ENCODE measurements around the gene DDX31. TPM values are rescaled to one million over a fixed set of nuclear protein-coding genes. Genes with fewer than 3 reads are reported as not detected.

The DDX31 gene
- polyA plus RNA-seq, 1 donor, result 12.3 TPM

DNA sequence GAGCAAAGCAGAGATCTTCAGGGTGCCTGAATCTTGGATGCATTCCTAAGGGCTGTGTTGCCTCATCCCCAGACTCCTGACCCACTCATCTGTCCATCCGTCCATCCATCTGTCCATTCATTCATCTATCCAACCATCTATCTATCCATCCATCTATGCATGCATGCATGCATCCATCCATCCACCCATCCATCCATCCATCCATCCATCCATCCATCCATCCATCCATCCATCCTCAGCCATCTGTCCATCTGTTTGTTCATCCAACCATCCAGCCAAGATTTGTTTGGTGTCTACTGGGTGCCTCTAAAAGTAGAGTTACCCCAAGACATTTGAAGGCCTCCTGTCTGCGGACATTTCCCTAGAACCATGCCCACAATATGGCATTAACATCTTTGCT is 115.0 kb downstream of the DDX31 start:
- no peak overlapping the region for H3K27ac ChIP-seq (ENCODE audit: low read length)
- no peak for DNase-seq
- H3K27me3 ChIP-seq (ENCODE audit: control insufficient read depth, insufficient read depth, low read length), result peaks cover 32% of the 10 kb centered on the region
- no peaks in the 10 kb centered on the region for H3K36me3 ChIP-seq (ENCODE audit: control insufficient read depth, insufficient read depth, low read length)
- 80% methylated on average over 1 of the region's 2 CpGs for WGBS (ENCODE audit: insufficient coverage, low lambda C conversion rate)
- no peak overlapping the region for H3K4me3 ChIP-seq (ENCODE audit: low read length)
- no peaks in the 10 kb centered on the region for H3K9me3 ChIP-seq (ENCODE audit: control insufficient read depth, low read depth, low read length)
- peaks cover 14% of the 10 kb centered on the region for H3K4me1 ChIP-seq (ENCODE audit: control insufficient read depth, insufficient read depth, low read length)

DNA sequence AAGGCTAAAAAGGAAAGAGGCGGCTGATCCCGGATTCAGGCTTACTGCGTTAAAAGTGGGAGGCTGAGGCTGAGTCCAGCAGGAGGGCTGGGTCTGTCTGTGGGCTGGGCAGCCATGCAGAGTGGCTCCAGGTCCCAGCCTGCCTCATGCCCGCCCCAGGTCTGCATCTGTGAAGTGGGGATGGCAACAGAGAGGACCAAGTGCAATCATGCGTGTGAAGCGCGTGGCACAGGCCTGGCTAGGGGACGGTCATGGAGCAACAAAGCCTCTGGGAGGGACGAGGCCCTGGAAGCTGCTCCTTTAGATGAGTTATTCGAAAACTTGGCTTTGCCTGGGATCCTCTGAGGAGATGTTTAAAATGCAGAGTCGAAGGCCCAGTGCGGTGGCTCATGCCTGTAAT is 117.7 kb downstream of the DDX31 start:
- Histone ChIP-seq H3K9me3 (ENCODE audit: control insufficient read depth, low read depth, low read length) (no peaks in the 10 kb centered on the region), H3K4me1 (ENCODE audit: control insufficient read depth, insufficient read depth, low read length) (peaks cover 15% of the 10 kb centered on the region), H3K36me3 (ENCODE audit: control insufficient read depth, insufficient read depth, low read length) (no peaks in the 10 kb centered on the region), H3K4me3 (ENCODE audit: low read length) (no peak overlapping the region), H3K27me3 (ENCODE audit: control insufficient read depth, insufficient read depth, low read length) (peaks cover 30% of the 10 kb centered on the region), H3K27ac (ENCODE audit: low read length) (peak overlapping the region; percentile 77)
- WGBS (ENCODE audit: insufficient coverage, low lambda C conversion rate), result no CpG with 5 or more reads among the region's 12 CpGs
- no peak for DNase-seq

DNA sequence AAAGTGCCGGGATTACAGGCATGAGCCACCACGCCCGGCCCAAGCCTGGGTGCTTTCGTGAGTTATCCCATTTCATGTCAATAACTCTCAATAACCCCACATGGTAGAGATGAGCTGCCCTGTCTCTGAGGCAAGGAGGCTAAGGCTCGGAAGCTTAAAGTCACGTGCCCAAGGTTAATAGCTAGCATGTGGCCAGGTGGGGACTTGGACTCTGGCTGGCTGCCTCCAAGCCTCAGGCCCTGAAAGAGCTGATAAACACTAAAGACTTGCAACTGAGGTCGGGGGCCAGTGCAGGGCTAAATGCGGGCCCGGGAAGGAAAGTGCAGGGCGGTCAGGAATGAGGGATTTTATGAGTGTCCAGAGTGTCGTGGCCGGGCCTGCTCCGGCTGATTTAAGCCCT is 118.2 kb downstream of the DDX31 start:
- peak; percentile 87 to 93 for DNase-seq
- no peaks in the 10 kb centered on the region for H3K36me3 ChIP-seq (ENCODE audit: control insufficient read depth, insufficient read depth, low read length)
- peak overlapping the region; percentile 77 for H3K27ac ChIP-seq (ENCODE audit: low read length)
- no CpG with 5 or more reads among the region's 13 CpGs for WGBS (ENCODE audit: insufficient coverage, low lambda C conversion rate)
- H3K4me1 ChIP-seq (ENCODE audit: control insufficient read depth, insufficient read depth, low read length), result peaks cover 20% of the 10 kb centered on the region
- no peaks in the 10 kb centered on the region for H3K9me3 ChIP-seq (ENCODE audit: control insufficient read depth, low read depth, low read length)
- H3K4me3 ChIP-seq (ENCODE audit: low read length), result no peak overlapping the region
- peaks cover 28% of the 10 kb centered on the region for H3K27me3 ChIP-seq (ENCODE audit: control insufficient read depth, insufficient read depth, low read length)

DNA sequence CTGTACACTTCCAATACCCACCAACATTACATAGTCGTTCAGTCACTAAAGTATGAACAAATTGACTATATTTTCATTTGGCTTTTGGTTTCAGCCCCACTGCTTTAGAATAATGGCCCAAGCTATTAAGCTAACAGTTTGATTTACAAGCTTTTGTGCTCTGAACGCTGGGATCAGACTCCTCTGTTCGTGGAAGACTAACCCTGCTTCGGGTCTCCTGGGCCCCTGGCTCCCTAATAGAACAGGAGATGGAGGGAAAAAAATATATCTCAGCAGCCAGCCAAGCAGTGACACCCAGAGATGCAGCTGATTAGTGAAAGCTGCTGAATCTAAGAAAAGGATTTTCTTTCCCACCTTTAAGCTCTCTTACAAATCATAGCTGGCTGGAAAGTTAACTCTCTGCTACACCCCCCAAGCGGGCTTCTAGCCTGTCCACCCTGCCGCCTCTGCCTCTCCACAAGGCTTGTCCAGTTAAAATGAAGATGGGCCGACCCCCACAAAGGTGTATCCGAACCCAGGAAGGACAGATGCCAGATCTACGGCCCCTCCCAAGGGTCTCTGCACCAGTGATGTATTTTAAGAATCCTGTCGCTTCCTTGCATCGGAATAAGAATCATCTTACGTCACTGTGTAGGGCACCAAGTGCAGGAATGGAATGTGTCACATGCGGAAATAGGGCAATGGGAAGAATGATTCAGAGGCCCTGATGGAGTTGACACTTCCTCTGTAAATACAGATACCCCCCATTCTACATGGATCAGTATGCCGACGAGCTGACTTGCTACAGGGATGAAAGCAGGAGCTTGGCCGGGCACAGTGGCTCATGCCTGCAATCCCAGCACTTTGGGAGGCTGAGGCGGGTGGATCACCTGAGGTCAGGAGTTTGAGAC is 120.8 kb downstream of the DDX31 start:
- Histone ChIP-seq H3K36me3 (ENCODE audit: control insufficient read depth, insufficient read depth, low read length) (no peaks in the 10 kb centered on the region), H3K27me3 (ENCODE audit: control insufficient read depth, insufficient read depth, low read length) (peaks cover 39% of the 10 kb centered on the region), H3K27ac (ENCODE audit: low read length) (no peak overlapping the region), H3K4me1 (ENCODE audit: control insufficient read depth, insufficient read depth, low read length) (peaks cover 26% of the 10 kb centered on the region), H3K4me3 (ENCODE audit: low read length) (no peak overlapping the region), H3K9me3 (ENCODE audit: control insufficient read depth, low read depth, low read length) (no peaks in the 10 kb centered on the region)
- DNase-seq, result no peak
- no CpG with 5 or more reads among the region's 17 CpGs for WGBS (ENCODE audit: insufficient coverage, low lambda C conversion rate)

DNA sequence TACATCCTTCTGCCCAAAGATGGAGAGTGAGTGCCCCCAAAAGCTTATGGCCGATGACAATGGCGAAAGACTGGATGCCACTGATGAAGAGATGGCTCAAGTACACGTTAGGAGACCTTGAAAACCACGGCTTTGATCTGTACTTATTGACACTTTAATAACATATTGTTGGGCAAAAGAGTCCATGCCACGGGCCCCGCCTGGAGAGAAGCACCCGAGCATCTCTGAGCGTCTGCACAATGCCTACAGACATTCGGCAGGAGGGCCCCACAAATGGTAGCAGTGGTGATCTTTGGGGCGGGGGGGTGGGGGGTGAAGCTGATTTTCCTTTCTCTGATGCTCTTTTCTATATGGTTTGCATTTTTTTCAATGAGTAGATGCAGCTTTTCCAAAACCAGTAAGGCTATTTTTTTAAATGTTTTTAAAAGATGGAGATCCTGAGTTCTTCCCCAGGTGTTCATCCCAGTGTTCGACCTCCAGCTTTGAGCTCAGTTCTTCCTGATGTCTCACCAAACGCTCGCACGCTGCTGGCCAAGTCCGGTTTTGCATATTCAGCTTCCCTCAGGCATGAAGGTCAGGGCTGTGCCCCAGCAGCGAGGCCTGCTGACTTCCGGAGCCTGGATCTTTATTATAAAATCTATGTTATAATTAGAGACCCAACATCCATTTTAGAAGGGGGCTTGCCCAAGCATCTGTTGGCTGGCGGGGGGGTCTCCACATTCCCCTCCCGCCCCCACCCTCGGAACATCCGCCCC is 121.6 kb downstream of the DDX31 start:
- Histone ChIP-seq H3K9me3 (ENCODE audit: control insufficient read depth, low read depth, low read length) (no peaks in the 10 kb centered on the region), H3K36me3 (ENCODE audit: control insufficient read depth, insufficient read depth, low read length) (no peaks in the 10 kb centered on the region), H3K27ac (ENCODE audit: low read length) (no peak overlapping the region), H3K27me3 (ENCODE audit: control insufficient read depth, insufficient read depth, low read length) (peaks cover 43% of the 10 kb centered on the region), H3K4me3 (ENCODE audit: low read length) (no peak overlapping the region), H3K4me1 (ENCODE audit: control insufficient read depth, insufficient read depth, low read length) (peaks cover 26% of the 10 kb centered on the region)
- no CpG with 5 or more reads among the region's 21 CpGs for WGBS (ENCODE audit: insufficient coverage, low lambda C conversion rate)
- DNase-seq, result no peak

DNA sequence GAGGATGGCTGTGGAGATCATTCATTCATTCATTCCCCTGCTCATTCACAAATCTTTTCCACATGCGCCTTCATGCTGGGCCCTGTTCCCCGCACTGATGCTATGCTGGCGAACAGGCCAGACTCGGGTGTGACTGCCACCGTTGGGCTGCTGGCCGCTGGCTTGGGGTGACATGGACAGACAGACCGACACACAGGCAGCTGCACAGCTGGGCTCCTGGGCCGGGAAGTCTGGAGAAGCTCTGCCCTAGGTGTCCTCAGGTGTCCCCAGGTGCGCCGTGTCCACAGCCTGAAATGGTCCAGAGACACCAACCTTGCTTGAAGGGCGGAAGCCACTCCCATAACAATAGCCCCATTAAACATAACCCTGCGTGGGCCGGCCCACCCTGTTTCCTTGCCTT is 122.3 kb downstream of the DDX31 start:
- WGBS (ENCODE audit: insufficient coverage, low lambda C conversion rate), result no CpG with 5 or more reads among the region's 13 CpGs
- no peak overlapping the region for H3K27ac ChIP-seq (ENCODE audit: low read length)
- H3K4me3 ChIP-seq (ENCODE audit: low read length), result no peak overlapping the region
- H3K9me3 ChIP-seq (ENCODE audit: control insufficient read depth, low read depth, low read length), result no peaks in the 10 kb centered on the region
- H3K4me1 ChIP-seq (ENCODE audit: control insufficient read depth, insufficient read depth, low read length), result peaks cover 26% of the 10 kb centered on the region
- peaks cover 44% of the 10 kb centered on the region for H3K27me3 ChIP-seq (ENCODE audit: control insufficient read depth, insufficient read depth, low read length)
- H3K36me3 ChIP-seq (ENCODE audit: control insufficient read depth, insufficient read depth, low read length), result no peaks in the 10 kb centered on the region
- no peak for DNase-seq

DNA sequence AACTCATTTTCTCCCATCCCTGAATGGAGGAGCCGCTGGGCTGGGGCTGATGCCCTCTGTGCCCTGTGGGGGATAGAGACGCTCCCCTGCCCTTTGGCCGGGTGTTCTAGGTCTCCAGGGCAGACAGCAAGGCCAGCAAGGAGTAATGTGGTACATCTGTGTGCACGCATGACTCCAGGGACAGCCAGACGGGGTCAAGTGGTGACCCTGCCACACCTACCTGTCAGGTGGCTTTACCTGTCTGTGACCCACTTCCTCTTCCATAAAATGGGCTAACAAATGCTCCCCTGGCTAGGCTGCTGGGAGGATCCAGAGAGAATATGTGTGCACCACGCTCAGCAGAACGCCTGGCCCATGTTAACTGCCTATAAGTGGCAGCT is 122.7 kb downstream of the DDX31 start:
- no peaks in the 10 kb centered on the region for H3K36me3 ChIP-seq (ENCODE audit: control insufficient read depth, insufficient read depth, low read length)
- peaks cover 23% of the 10 kb centered on the region for H3K4me1 ChIP-seq (ENCODE audit: control insufficient read depth, insufficient read depth, low read length)
- H3K4me3 ChIP-seq (ENCODE audit: low read length), result no peak overlapping the region
- no CpG with 5 or more reads among the region's 7 CpGs for WGBS (ENCODE audit: insufficient coverage, low lambda C conversion rate)
- H3K27me3 ChIP-seq (ENCODE audit: control insufficient read depth, insufficient read depth, low read length), result peaks cover 44% of the 10 kb centered on the region
- no peak overlapping the region for H3K27ac ChIP-seq (ENCODE audit: low read length)
- no peaks in the 10 kb centered on the region for H3K9me3 ChIP-seq (ENCODE audit: control insufficient read depth, low read depth, low read length)
- peak in 1 of 2 donors; percentile 48 for DNase-seq

DNA sequence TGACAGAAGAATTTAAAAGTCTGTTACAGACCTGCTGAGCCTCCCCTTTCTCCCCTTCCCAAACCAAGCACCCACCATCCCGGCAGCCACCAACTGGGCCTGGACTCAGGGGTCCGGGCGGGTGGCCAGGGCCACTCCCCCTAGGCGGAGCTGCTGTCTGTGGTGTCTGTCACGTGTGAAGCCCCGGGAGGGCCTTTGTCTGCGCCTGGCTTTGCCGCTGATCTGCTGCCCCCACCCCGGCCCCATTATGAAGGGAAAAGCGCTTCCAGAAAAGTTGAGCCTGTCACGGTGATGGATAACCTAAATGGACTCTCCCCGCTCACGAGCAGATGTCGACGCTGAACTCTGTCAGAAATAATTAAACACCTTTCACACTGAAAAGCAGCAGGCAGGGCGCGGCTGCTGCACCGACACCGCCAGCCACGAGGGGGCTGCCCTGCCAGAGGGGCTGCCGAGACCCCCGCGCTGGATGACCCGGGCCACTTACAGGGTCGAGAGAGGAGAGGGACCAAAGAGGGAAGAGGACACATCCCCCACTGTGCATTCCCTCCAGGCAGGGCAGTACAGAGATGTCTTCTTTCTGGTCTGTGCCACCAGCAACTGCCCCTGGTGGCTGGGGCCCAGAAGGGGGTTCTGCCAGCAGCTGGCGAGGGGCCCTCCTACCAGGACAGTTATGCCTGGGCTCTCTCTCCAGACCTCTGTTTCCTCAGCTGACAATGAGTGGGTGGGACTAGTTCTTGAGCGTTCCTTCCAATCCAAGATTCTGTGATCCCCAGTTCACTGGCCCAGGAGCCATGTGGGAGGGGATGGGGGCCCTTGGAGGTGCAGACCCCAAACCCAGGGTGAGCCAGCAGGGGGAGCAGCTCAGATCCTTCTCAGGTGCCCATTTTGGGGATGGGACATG is 123.4 kb downstream of the DDX31 start:
- Histone ChIP-seq H3K4me3 (ENCODE audit: low read length) (no peak overlapping the region), H3K27me3 (ENCODE audit: control insufficient read depth, insufficient read depth, low read length) (peaks cover 44% of the 10 kb centered on the region)
- no CpG with 5 or more reads among the region's 27 CpGs for WGBS (ENCODE audit: insufficient coverage, low lambda C conversion rate)

DNA sequence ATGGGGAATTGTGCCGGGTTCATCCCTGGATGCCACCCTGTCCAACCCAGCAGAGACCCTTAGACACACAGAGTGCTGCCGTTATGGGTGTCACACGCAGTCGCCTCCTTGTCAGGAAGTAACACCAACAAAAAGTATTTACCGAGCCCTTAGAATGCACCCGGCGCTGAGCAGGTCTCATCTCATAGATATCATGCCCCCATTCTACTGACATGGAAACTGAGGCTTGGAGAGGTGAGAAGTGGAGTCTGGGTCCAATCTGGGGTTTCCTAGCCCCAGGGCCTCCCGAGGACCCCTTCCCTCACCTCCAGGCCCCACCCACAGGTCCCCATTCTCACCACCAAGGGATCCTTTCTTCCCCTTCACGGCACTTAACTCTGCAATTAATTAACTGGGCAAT is 124.2 kb downstream of the DDX31 start:
- Histone ChIP-seq H3K4me3 (ENCODE audit: low read length) (no peak overlapping the region), H3K4me1 (ENCODE audit: control insufficient read depth, insufficient read depth, low read length) (peaks cover 13% of the 10 kb centered on the region), H3K27me3 (ENCODE audit: control insufficient read depth, insufficient read depth, low read length) (peaks cover 41% of the 10 kb centered on the region), H3K36me3 (ENCODE audit: control insufficient read depth, insufficient read depth, low read length) (no peaks in the 10 kb centered on the region), H3K9me3 (ENCODE audit: control insufficient read depth, low read depth, low read length) (no peaks in the 10 kb centered on the region), H3K27ac (ENCODE audit: low read length) (no peak overlapping the region)
- DNase-seq, result no peak
- WGBS (ENCODE audit: insufficient coverage, low lambda C conversion rate), result no CpG with 5 or more reads among the region's 9 CpGs

More for the DNA sequence above, 123.4 kb downstream of the DDX31 start:
- DNase-seq, result peak; percentile 39 to 56
- Histone ChIP-seq H3K36me3 (ENCODE audit: control insufficient read depth, insufficient read depth, low read length) (no peaks in the 10 kb centered on the region), H3K4me1 (ENCODE audit: control insufficient read depth, insufficient read depth, low read length) (peaks cover 19% of the 10 kb centered on the region), H3K27ac (ENCODE audit: low read length) (no peak overlapping the region), H3K9me3 (ENCODE audit: control insufficient read depth, low read depth, low read length) (no peaks in the 10 kb centered on the region)

DNA sequence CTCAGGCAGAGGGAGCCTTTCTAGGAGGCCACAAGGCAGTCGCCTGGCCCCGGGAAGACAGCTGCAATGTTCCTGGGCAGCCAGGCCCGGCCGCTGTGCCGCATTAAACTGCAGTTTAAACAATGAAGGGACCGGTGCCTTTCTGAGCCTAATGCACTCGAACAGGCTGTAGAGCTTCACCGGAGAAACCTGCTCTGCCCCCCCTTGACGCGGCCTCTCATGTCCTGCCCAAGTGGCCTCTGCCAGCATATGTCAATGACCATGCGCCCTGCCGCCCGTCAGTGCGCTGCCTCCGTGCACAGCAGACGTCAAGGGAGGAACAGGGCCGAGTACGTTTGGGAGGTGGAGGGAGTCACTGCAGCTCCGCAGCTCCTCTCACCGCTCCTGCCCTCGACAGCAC is 125.8 kb downstream of the DDX31 start:
- DNase-seq, result no peak

More for the DNA sequence above, 125.8 kb downstream of the DDX31 start:
- H3K4me3 ChIP-seq (ENCODE audit: low read length), result no peak overlapping the region
- no peak overlapping the region for H3K27ac ChIP-seq (ENCODE audit: low read length)
- no peaks in the 10 kb centered on the region for H3K9me3 ChIP-seq (ENCODE audit: control insufficient read depth, low read depth, low read length)
- H3K27me3 ChIP-seq (ENCODE audit: control insufficient read depth, insufficient read depth, low read length), result peaks cover 41% of the 10 kb centered on the region
- H3K36me3 ChIP-seq (ENCODE audit: control insufficient read depth, insufficient read depth, low read length), result no peaks in the 10 kb centered on the region
- H3K4me1 ChIP-seq (ENCODE audit: control insufficient read depth, insufficient read depth, low read length), result peaks cover 13% of the 10 kb centered on the region
- WGBS (ENCODE audit: insufficient coverage, low lambda C conversion rate), result no CpG with 5 or more reads among the region's 21 CpGs
